ENCODE results near the gene MBOAT1. TPM values are rescaled to one million over a fixed set of nuclear protein-coding genes. Genes with fewer than 3 reads are reported as not detected.

Gene MBOAT1
- total RNA-seq, 1 donor from 2014 or later, result 9.6 TPM

DNA sequence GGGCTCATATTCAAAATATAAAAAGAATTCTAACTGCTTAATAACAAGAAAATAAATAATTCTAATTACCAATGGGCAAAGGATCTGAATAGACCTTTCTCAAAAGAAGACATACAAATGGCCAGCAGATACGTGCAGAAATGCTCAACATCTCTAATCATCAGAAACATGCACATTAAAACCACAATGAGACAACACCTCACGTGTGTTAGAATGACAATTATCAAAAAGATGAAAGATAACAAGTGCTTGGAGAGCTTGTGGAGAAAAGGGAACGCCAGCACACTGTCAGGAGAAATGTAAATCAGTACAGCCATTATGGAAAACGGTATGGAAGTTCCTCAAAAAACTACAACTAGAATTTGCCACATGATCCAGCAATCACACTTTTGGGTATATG is 53.6 kb downstream of the MBOAT1 start:
- Histone ChIP-seq H3K9me3 (no peaks in the 10 kb centered on the region), H3K4me3 (no peak overlapping the region), H3K4me1 (peaks cover 7% of the 10 kb centered on the region), H3K36me3 (no peaks in the 10 kb centered on the region), H3K27ac (no peak overlapping the region), H3K27me3 (no peaks in the 10 kb centered on the region)
- intact Hi-C loops (cut with DNase I), result no loop called here
- TF ChIP-seq, protein P1, sequence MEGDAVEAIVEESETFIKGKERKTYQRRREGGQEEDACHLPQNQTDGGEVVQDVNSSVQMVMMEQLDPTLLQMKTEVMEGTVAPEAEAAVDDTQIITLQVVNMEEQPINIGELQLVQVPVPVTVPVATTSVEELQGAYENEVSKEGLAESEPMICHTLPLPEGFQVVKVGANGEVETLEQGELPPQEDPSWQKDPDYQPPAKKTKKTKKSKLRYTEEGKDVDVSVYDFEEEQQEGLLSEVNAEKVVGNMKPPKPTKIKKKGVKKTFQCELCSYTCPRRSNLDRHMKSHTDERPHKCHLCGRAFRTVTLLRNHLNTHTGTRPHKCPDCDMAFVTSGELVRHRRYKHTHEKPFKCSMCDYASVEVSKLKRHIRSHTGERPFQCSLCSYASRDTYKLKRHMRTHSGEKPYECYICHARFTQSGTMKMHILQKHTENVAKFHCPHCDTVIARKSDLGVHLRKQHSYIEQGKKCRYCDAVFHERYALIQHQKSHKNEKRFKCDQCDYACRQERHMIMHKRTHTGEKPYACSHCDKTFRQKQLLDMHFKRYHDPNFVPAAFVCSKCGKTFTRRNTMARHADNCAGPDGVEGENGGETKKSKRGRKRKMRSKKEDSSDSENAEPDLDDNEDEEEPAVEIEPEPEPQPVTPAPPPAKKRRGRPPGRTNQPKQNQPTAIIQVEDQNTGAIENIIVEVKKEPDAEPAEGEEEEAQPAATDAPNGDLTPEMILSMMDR (IDR thresholded peaks at IDR 0.05), result no peak
- no peak for TF ChIP-seq POLR2A (IDR thresholded peaks at IDR 0.05)
- no peak for TF ChIP-seq POLR2AphosphoS5 (IDR thresholded peaks at IDR 0.05; ENCODE audit: insufficient read depth in 1 of 2, low read depth in 1 of 2)
- DNase-seq (ENCODE audit: extremely low spot score in 2 of 2), result no peak

DNA sequence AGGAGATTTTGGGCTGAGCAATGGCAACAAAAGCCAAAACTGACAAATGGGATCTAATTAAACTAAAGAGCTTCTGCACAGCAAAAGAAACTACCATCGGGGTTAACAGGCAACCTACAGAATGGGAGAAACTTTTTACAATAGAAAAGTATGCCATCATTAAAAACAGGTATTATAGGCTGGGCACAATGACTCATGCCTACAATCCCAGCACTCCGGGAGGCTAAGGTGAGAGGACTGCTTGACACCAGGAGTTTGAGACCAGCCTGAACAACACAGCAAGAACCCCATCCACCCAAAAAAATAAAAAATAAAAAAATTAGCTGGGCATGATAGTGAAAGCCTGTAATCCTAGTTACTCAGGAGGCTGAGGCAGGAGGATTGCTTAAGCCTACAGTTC is 55.4 kb downstream of the MBOAT1 start:
- Histone ChIP-seq H3K27me3 (no peaks in the 10 kb centered on the region), H3K4me1 (no peaks in the 10 kb centered on the region), H3K36me3 (no peaks in the 10 kb centered on the region), H3K4me3 (no peak overlapping the region), H3K27ac (no peak overlapping the region), H3K9me3 (no peaks in the 10 kb centered on the region)
- no peak for DNase-seq (ENCODE audit: extremely low spot score in 2 of 2)
- TF ChIP-seq POLR2AphosphoS5 (IDR thresholded peaks at IDR 0.05; ENCODE audit: insufficient read depth in 1 of 2, low read depth in 1 of 2) (no peak), POLR2A (IDR thresholded peaks at IDR 0.05) (no peak)
- TF ChIP-seq, protein P1 (IDR thresholded peaks at IDR 0.05), result no peak
- intact Hi-C loops (cut with DNase I), result no loop called here

DNA sequence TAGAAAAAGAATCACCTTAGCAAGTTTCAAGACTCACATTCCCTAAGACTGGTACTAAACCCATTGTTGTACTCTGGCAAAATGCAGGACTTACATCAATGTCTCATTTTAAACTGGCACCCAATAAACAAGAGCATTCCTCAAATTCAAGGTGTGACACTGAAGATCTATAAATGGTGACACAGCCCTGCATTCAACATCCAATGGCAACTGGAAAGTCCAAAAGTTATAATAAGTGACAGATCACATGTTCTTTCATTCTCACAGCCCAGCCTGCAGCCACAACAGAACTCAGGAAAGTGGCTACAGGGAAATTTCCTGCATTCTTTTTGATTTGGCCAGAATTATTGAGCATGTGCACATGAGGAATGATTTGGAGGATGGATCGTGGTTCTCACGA is 57.5 kb downstream of the MBOAT1 start:
- no peak overlapping the region for H3K4me3 ChIP-seq

DNA sequence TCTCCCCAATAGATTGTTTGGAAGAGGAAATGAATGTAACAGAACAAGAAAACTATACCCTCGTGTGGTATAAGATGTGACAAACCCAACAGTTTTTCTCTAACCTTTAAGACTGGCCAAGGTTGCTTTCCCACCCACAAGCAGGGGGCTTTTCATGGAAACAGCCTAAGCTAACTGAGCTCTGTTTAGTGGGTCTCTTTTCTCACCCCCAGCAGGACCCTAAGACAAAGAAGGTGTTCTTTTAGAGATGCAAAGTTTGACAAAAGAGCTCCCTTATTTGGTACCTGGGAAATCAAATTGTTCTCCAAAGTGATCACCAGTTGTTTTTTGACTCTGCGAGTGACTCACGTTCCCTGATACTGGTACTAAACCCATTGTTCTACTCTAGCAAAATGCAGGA is 59.1 kb downstream of the MBOAT1 start:
- no peak for DNase-seq (ENCODE audit: extremely low spot score in 2 of 2)
- no peaks in the 10 kb centered on the region for H3K27me3 ChIP-seq
- TF ChIP-seq, protein P1 (IDR thresholded peaks at IDR 0.05), result no peak
- no peak for TF ChIP-seq POLR2A (IDR thresholded peaks at IDR 0.05)
- no peak for TF ChIP-seq POLR2AphosphoS5 (IDR thresholded peaks at IDR 0.05; ENCODE audit: insufficient read depth in 1 of 2, low read depth in 1 of 2)

More for the DNA sequence above, 57.5 kb downstream of the MBOAT1 start:
- Histone ChIP-seq H3K27ac (no peak overlapping the region), H3K27me3 (no peaks in the 10 kb centered on the region), H3K9me3 (no peaks in the 10 kb centered on the region), H3K36me3 (peaks cover 0 to 3% of the 10 kb centered on the region in 2 donors), H3K4me1 (no peaks in the 10 kb centered on the region)
- DNase-seq (ENCODE audit: extremely low spot score in 2 of 2), result no peak
- TF ChIP-seq POLR2A (IDR thresholded peaks at IDR 0.05), result no peak
- no peak for TF ChIP-seq POLR2AphosphoS5 (IDR thresholded peaks at IDR 0.05; ENCODE audit: insufficient read depth in 1 of 2, low read depth in 1 of 2)
- TF ChIP-seq, protein P1 (IDR thresholded peaks at IDR 0.05), result no peak
- intact Hi-C loops (cut with DNase I), result no loop called here

DNA sequence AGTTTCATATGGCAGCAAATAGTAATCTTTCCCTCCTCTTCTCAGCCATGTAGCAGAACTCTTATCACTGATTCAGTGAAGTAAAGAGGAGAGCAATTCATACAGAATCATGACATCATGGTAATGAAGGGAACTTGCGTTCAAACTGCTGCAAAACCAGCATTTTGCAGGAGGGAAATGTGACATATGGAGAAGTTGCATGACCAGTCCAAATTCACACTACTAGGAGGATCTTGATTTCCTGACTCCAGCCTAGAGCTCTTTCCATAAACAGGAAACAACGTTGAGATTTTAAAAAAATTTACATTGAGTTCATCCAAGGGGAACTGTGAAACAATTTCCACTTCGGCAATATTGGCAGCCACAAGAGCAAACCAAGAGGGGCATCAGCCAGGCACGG is 63.8 kb downstream of the MBOAT1 start:
- peaks cover 0 to 9% of the 10 kb centered on the region in 2 donors for H3K36me3 ChIP-seq
- no peaks in the 10 kb centered on the region for H3K27me3 ChIP-seq
- TF ChIP-seq, protein P1 (IDR thresholded peaks at IDR 0.05), result no peak
- TF ChIP-seq POLR2AphosphoS5 (IDR thresholded peaks at IDR 0.05; ENCODE audit: insufficient read depth in 1 of 2, low read depth in 1 of 2) (no peak), POLR2A (IDR thresholded peaks at IDR 0.05) (no peak)
- no peaks in the 10 kb centered on the region for H3K4me1 ChIP-seq
- H3K27ac ChIP-seq, result no peak overlapping the region
- no peak overlapping the region for H3K4me3 ChIP-seq
- intact Hi-C loops (cut with DNase I), result no loop called here
- H3K9me3 ChIP-seq, result no peaks in the 10 kb centered on the region
- DNase-seq (ENCODE audit: extremely low spot score in 2 of 2), result no peak

More for the DNA sequence above, 59.1 kb downstream of the MBOAT1 start:
- no peaks in the 10 kb centered on the region for H3K9me3 ChIP-seq
- intact Hi-C loops (cut with DNase I), result no loop called here
- no peak overlapping the region for H3K27ac ChIP-seq
- H3K4me1 ChIP-seq, result no peaks in the 10 kb centered on the region
- H3K36me3 ChIP-seq, result peaks cover 0 to 3% of the 10 kb centered on the region in 2 donors
- H3K4me3 ChIP-seq, result no peak overlapping the region
